A549 (cell line): ENCODE measurements around the gene NDUFS1. TPM values are rescaled to one million over a fixed set of nuclear protein-coding genes. Genes with fewer than 3 reads are reported as not detected.

ENCODE experiments used
- ATAC-seq, 2 experiments: fragments of 200-7000 bp in 1 of 2; fragments of >200 bp in 1 of 2; cut with Nextera tagmentation in 1 of 2; cut with Tn5 transposase in 1 of 2; 3 replicates each; pipeline versions ENCODE4 v1.8.0 to v1.9.1; 2018 to 2020; ENCODE audit warnings: mild to moderate bottlenecking in 1 of 2, moderate library complexity in 1 of 2
- CTCF ChIA-PET: fragments of 300-600 bp; sonication (Branson Sonifier 250); formaldehyde crosslinking; extraction: SDS; loops from one replicate; lab custom pipeline; 2021; ENCODE audit warnings: antibody characterized with exemption, inconsistent platforms; lab: Yijun Ruan, JAX
- POLR2A ChIA-PET: fragments of 350-600 bp; formaldehyde crosslinking; extraction: SDS; loops from one replicate; lab custom pipeline; 2021; ENCODE audit warnings: antibody characterized with exemption, inconsistent platforms; lab: Yijun Ruan, JAX
- DNase-seq, 2 experiments: peaks; one replicate each; pipeline versions ENCODE4 v3.0.0 to v3.0.0-alpha.2; 2011 to 2016; ENCODE audit warnings: low read depth in 1 of 2, low spot score in 1 of 2
- FAIRE-seq: peaks from 2 replicates; lab custom pipeline; 2011; peaks lifted over from hg19 to GRCh38; lab: Jason Lieb, UNC
- H3K27ac ChIP-seq, 2 experiments: fragments of >200 bp; sonication (Bioruptor Twin); formaldehyde crosslinking; 3 replicates each; pipeline ENCODE4 v1.5.1; 2016 to 2017
- H3K4me1 ChIP-seq: fragments of >200 bp; sonication (Bioruptor Twin); formaldehyde crosslinking; 3 replicates; pipeline ENCODE4 v1.6.1; 2016
- H3K4me2 ChIP-seq: fragments of >200 bp; sonication (Bioruptor Twin); formaldehyde crosslinking; 3 replicates; pipeline ENCODE4 v1.6.1; 2016
- H3K4me3 ChIP-seq: fragments of >200 bp; sonication (Bioruptor Twin); formaldehyde crosslinking; 3 replicates; pipeline ENCODE4 v1.5.1; 2016
- H3K9me3 ChIP-seq: fragments of >200 bp; sonication (Bioruptor Twin); formaldehyde crosslinking; 3 replicates; pipeline ENCODE4 v1.6.1; 2016
- EHF ChIP-seq: fragments of 250-450 bp; sonication (Bioruptor Pico); IDR thresholded peaks from 2 replicates; pipeline ENCODE4 v1.5.0; 2020; ENCODE audit warnings: mild to moderate bottlenecking
- EHMT2 ChIP-seq: fragments of 200-600 bp; sonication (generic); IDR thresholded peaks from 2 replicates; pipeline ENCODE4 v1.6.1; 2016; ENCODE audit warnings: antibody characterized with exemption, low read depth, mild to moderate bottlenecking, moderate library complexity
- ESRRA ChIP-seq: fragments of 150-350 bp; IDR thresholded peaks from 2 replicates; pipeline ENCODE4 v1.6.1; 2014; ENCODE audit warnings: mild to moderate bottlenecking, low read length, borderline replicate concordance
- JUNB ChIP-seq: fragments of >200 bp; sonication (Bioruptor Twin); formaldehyde crosslinking; IDR thresholded peaks from 2 replicates; pipeline ENCODE4 v1.6.1; 2016
- PHF8 ChIP-seq: fragments of 200-600 bp; sonication (generic); IDR thresholded peaks from 2 replicates; pipeline ENCODE4 v1.6.1; 2016; ENCODE audit warnings: low read depth, mild to moderate bottlenecking, antibody characterized with exemption, moderate library complexity, borderline replicate concordance
- RCOR1 ChIP-seq: fragments of 150-350 bp; IDR thresholded peaks from 2 replicates; pipeline ENCODE4 v1.6.1; 2014; ENCODE audit warnings: antibody characterized with exemption, low read length, low read depth
- RFX5 ChIP-seq: fragments of 450-650 bp; IDR thresholded peaks from 2 replicates; pipeline ENCODE4 v1.7.1; 2014; ENCODE audit warnings: antibody characterized with exemption, mild to moderate bottlenecking, moderate library complexity
- ZFP36 ChIP-seq: fragments of 450-650 bp; IDR thresholded peaks from 2 replicates; pipeline ENCODE4 v1.6.1; 2014; ENCODE audit warnings: borderline replicate concordance; ENCODE audit not compliant: partially characterized antibody
- ZNF302 ChIP-seq: fragments of 250-450 bp; sonication (Bioruptor Pico); IDR thresholded peaks from 2 replicates; pipeline ENCODE4 v1.9.0; 2021; ENCODE audit warnings: inconsistent platforms, mild to moderate bottlenecking, moderate library complexity
- WGBS: methylation state at CpG from one replicate; pipeline ENCODE4 v1.1.6; 2017; ENCODE audit errors: missing lambda C conversion rate; 5-methylcytosine and 5-hydroxymethylcytosine counted together
- polyA plus RNA-seq, 4 experiments: library from polyadenylated mRNA; depleted of rRNA in 3 of 4; stranded (reverse); fragments of >200 nt; fragmentation: RNase III in 1 of 4; extraction: RNeasy Plus Mini Kit Qiagen cat#74134 plus additional on column Dnase treatment in 1 of 4; gene quantifications; 2 replicates in 3 of 4; 3 replicates in 1 of 4; pipeline ENCODE4 v1.2.3, GENCODE V29; 2011 to 2017
- TF ChIP-seq, protein P1 (sequence below): fragments of 150-350 bp; IDR thresholded peaks from 2 replicates; pipeline ENCODE4 v1.6.1; 2014; ENCODE audit warnings: low read depth, mild to moderate bottlenecking, low read length
- TF ChIP-seq, protein P2 (sequence below): IDR thresholded peaks from 2 replicates; pipeline ENCODE4 v1.6.1; 2012; ENCODE audit warnings: low read depth, borderline replicate concordance
- TF ChIP-seq, protein P3 (sequence below): fragments of 250-450 bp; sonication (Bioruptor Pico); IDR thresholded peaks from 2 replicates; pipeline ENCODE4 v1.5.0; 2020; ENCODE audit warnings: low read depth, mild to moderate bottlenecking, moderate library complexity
- TF ChIP-seq, protein P4 (sequence below): IDR thresholded peaks from 2 replicates; pipeline ENCODE4 v1.6.1; 2012
- TF ChIP-seq, protein P5 (sequence below): fragments of >200 bp; sonication (Bioruptor Twin); formaldehyde crosslinking; IDR thresholded peaks from 3 replicates; pipeline ENCODE4 v1.6.1; 2016

Gene NDUFS1
- polyA plus RNA-seq, 2 of the 4 experiments (the other 2 are of a cell fraction): 86.7 to 134 TPM

DNA sequence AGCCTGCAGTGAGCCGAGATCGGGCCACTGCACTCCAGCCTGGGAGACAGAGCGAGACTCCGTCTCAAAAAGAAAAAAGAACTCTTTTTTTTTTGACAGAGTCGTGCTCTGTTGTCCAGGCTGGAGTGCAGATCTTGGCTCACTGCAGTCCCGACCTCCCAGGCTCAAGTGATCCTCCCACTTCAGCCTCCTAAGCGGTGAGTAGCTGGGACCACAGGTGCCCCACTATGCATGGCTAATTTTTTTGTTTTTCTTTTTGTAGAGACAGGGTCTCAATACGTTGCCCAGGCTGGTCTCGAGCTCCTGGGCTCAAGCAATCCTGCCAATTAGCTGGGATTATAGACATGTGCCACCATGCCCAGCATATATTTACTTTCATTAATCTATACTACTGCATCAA, 60.8 kb downstream of the NDUFS1 start:
- no peak overlapping the region for H3K27ac ChIP-seq
- 88% methylated on average over 9 of the region's 9 CpGs for WGBS
- ATAC-seq (no peak), DNase-seq (no peak), FAIRE-seq (no peak)
- no peaks in the 10 kb centered on the region for H3K9me3 ChIP-seq
- no peak overlapping the region for H3K4me3 ChIP-seq
- CTCF ChIA-PET: interaction anchor here (1.1 kb wide), 1 partner anchor 9 kb away, joined by 4 read pairs; no protein-coding TSS in a partner anchor
- H3K4me2 ChIP-seq: no peak overlapping the region
- no peak for TF ChIP-seq RCOR1
- TF ChIP-seq EHF: no peak
- TF ChIP-seq, protein P1, sequence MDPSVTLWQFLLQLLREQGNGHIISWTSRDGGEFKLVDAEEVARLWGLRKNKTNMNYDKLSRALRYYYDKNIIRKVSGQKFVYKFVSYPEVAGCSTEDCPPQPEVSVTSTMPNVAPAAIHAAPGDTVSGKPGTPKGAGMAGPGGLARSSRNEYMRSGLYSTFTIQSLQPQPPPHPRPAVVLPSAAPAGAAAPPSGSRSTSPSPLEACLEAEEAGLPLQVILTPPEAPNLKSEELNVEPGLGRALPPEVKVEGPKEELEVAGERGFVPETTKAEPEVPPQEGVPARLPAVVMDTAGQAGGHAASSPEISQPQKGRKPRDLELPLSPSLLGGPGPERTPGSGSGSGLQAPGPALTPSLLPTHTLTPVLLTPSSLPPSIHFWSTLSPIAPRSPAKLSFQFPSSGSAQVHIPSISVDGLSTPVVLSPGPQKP: no peak
- POLR2A ChIA-PET: no interaction called here
- no peaks in the 10 kb centered on the region for H3K4me1 ChIP-seq

DNA sequence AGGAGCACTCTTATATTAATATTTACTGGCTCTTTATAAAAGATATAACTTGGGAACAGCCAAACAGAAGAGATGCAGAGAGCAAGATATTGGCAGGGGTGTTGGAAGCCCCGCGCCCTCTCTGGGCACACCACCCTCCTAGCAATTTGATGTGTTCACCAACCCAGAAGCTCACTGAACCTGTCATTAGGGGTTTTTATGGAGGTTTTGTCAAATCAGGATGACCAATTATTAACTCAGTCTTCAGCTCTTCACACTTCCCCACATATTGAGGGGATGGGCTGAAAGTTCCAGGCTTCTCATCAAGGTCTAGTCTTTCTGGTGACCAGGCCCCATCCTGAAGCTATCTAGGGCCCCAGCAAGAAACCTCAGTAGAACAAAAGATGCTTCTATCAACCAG, 62.4 kb downstream of the NDUFS1 start:
- no peak for FAIRE-seq
- no peaks in the 10 kb centered on the region for H3K4me1 ChIP-seq
- H3K4me3 ChIP-seq: no peak overlapping the region
- no peak overlapping the region for H3K27ac ChIP-seq
- DNase-seq: no peak
- 75% methylated on average over 2 of the region's 2 CpGs for WGBS
- no peak for TF ChIP-seq ESRRA
- CTCF ChIA-PET: interaction anchor here (0.9 to 2.4 kb wide), 4 partner anchors 8 to 12 kb away, joined by 3 to 9 read pairs (median 7); partner anchors contain the start of gene INO80D
- no peak for ATAC-seq
- POLR2A ChIA-PET: no interaction called here
- no peak overlapping the region for H3K4me2 ChIP-seq
- H3K9me3 ChIP-seq: no peaks in the 10 kb centered on the region

DNA sequence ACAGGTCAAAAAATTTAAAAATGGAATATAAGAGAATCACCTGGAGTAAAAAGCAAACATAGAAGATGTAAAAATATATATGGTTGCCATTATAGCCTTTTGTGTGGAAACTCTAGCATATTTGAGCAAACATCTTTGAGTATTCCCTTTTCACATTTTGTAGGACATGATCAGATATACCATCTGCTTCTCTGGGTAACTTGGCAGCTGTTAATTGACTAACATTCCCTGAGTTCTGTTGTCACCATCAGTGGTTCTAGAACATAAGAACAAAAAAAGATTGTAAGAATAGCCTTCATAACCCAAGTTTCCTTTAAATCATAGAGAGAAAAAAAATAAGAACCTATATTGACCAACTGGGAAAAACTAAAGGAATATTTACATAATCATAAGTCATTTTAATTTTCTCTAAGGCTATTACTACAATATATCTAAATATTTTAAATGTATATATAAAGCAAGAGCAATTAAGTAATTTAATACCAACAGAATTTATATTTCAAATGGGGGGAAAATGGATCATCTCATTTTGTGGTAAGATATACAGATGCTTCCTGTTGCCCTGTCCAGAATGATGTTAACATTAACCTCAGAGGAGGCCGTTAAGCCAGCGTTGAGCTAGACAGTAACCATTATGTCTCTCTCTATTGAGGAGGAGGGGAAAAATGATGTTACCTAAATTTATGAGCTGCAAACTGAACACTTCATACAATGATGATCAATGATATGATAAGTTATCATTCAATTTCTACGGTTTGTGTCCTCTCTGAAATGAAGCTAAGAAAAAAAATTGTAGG, 63.5 kb downstream of the NDUFS1 start:
- 87% methylated on average over 3 of the region's 3 CpGs for WGBS
- POLR2A ChIA-PET: no interaction called here
- H3K9me3 ChIP-seq: no peaks in the 10 kb centered on the region

DNA sequence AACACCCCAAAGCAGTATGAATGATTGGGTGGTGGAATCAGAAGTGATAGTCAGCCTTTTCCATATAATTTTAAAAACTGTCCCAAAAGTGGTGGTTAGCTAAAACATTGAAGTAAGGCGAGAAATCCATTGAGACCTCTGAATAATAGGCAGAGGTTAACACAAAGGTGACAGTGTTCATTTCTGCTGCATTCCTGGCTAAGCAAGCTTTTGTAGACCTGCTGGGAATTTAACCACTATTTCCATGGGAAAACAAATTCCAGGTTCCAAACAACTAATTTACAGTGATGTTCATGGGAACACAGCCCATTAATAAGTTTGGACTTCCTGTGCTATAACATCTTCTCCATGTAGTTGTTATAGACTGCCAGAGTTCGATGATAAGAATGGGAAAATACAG, 66.9 kb downstream of the NDUFS1 start:
- Histone ChIP-seq H3K27ac (no peak overlapping the region), H3K4me3 (no peak overlapping the region), H3K9me3 (no peaks in the 10 kb centered on the region), H3K4me1 (0 out of 3 replicates have a peak, but pooled peaks cover 4% of the 10 kb centered on the region), H3K4me2 (no peak overlapping the region)
- ATAC-seq: no peak
- WGBS: 86% methylated on average over 2 of the region's 2 CpGs
- no peak for FAIRE-seq
- ChIA-PET CTCF (interaction anchor here (1.3 kb wide), 1 partner anchor 14 kb away, joined by 4 read pairs; no protein-coding TSS in a partner anchor), POLR2A (no interaction called here)
- TF ChIP-seq ZNF302: no peak
- no peak for TF ChIP-seq JUNB
- TF ChIP-seq, protein P2, sequence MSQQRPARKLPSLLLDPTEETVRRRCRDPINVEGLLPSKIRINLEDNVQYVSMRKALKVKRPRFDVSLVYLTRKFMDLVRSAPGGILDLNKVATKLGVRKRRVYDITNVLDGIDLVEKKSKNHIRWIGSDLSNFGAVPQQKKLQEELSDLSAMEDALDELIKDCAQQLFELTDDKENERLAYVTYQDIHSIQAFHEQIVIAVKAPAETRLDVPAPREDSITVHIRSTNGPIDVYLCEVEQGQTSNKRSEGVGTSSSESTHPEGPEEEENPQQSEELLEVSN: no peak
- no peak for TF ChIP-seq EHMT2
- TF ChIP-seq, protein P3, sequence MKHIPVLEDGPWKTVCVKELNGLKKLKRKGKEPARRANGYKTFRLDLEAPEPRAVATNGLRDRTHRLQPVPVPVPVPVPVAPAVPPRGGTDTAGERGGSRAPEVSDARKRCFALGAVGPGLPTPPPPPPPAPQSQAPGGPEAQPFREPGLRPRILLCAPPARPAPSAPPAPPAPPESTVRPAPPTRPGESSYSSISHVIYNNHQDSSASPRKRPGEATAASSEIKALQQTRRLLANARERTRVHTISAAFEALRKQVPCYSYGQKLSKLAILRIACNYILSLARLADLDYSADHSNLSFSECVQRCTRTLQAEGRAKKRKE (CRISPR knock-in tag): no peak
- no peak for TF ChIP-seq PHF8
- TF ChIP-seq, protein P4, sequence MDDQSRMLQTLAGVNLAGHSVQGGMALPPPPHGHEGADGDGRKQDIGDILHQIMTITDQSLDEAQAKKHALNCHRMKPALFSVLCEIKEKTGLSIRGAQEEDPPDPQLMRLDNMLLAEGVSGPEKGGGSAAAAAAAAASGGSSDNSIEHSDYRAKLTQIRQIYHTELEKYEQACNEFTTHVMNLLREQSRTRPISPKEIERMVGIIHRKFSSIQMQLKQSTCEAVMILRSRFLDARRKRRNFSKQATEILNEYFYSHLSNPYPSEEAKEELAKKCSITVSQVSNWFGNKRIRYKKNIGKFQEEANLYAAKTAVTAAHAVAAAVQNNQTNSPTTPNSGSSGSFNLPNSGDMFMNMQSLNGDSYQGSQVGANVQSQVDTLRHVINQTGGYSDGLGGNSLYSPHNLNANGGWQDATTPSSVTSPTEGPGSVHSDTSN: no peak
- TF ChIP-seq ZFP36: no peak
- TF ChIP-seq, protein P5, sequence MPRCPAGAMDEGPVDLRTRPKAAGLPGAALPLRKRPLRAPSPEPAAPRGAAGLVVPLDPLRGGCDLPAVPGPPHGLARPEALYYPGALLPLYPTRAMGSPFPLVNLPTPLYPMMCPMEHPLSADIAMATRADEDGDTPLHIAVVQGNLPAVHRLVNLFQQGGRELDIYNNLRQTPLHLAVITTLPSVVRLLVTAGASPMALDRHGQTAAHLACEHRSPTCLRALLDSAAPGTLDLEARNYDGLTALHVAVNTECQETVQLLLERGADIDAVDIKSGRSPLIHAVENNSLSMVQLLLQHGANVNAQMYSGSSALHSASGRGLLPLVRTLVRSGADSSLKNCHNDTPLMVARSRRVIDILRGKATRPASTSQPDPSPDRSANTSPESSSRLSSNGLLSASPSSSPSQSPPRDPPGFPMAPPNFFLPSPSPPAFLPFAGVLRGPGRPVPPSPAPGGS: no peak
- TF ChIP-seq, protein P1: no peak
- DNase-seq: no peak

More for the DNA sequence above, 63.5 kb downstream of the NDUFS1 start:
- Histone ChIP-seq H3K4me3 (no peak overlapping the region), H3K4me1 (no peaks in the 10 kb centered on the region), H3K27ac (no peak overlapping the region), H3K4me2 (no peak overlapping the region)
- CTCF ChIA-PET: interaction anchor here (0.9 to 2.4 kb wide), 4 partner anchors 7 to 11 kb away, joined by 3 to 9 read pairs (median 7); partner anchors contain the start of gene INO80D
- FAIRE-seq (no peak), ATAC-seq (no peak), DNase-seq (no peak)
- TF ChIP-seq, protein P3 (CRISPR knock-in tag): no peak
- no peak for TF ChIP-seq RFX5
